HG03280 (cell line): Measurements from ENCODE around the gene LY6G5B.

Experiments
- ATAC-seq: cut with Tn5 transposase; IDR thresholded peaks from one replicate; pipeline ENCODE4 v1.9.1; 2021; ENCODE audit warnings: mild to moderate bottlenecking, moderate library complexity; ENCODE audit not compliant: unreplicated experiment

Gene LY6G5B

GRCh38 chr6:31713465-31713864 is 43.7 kb downstream of the LY6G5B start:
- no peak for ATAC-seq

- no peak for ATAC-seq
These were observed 44.4 kb downstream of the LY6G5B start for GRCh38 chr6:31713991-31714684.

- no peak for ATAC-seq
These were observed 45.5 kb downstream of the LY6G5B start, which contains the start of gene LY6G6D for GRCh38 chr6:31715022-31715958. LY6G6D (plus strand) TSS chr6:31715348; CDS start chr6:31715356, 8 bp downstream.

- ATAC-seq = no peak
These were observed 47.9 kb downstream of the LY6G5B start for GRCh38 chr6:31717499-31718222.

GRCh38 chr6:31718265-31718664 is 48.5 kb downstream of the LY6G5B start:
- no peak for ATAC-seq

GRCh38 chr6:31719001-31719400 is 49.2 kb downstream of the LY6G5B start:
- no peak for ATAC-seq

- ATAC-seq = no peak
These were observed 50.5 kb downstream of the LY6G5B start for GRCh38 chr6:31720196-31720770.

GRCh38 chr6:31721351-31722020 is 51.7 kb downstream of the LY6G5B start, which contains the start of gene LY6G6C:
LY6G6C (minus strand) TSS chr6:31721746; CDS start chr6:31721679, 67 bp downstream.
- no peak for ATAC-seq

- no peak for ATAC-seq
These were observed 52.4 kb downstream of the LY6G5B start for GRCh38 chr6:31722173-31722572.
